HCT116 (cell line): ENCODE data around the gene PSG4. TPM values are rescaled to one million over a fixed set of nuclear protein-coding genes. Genes with fewer than 3 reads are reported as not detected.
"Not testable (repeated sequence)": the region's sequence is repeated elsewhere in the genome, so short reads cannot be mapped to it uniquely, and the experiment has no call there.

Source experiments
- ATAC-seq: fragments of 200-7000 bp; cut with Tn5 transposase; 2 replicates; pipeline ENCODE4 v1.9.1; 2020; ENCODE audit warnings: mild to moderate bottlenecking, moderate library complexity
- BruUV-seq: library from RNA; stranded (reverse); fragments of 400-500 nt; replicated peaks from 2 replicates; lab custom pipeline; 2021; lab: Mats Ljungman, UMichigan
- CTCF ChIA-PET: fragments of 300-600 bp; sonication (Branson Sonifier 250); formaldehyde crosslinking; loops from one replicate; lab custom pipeline; 2021; ENCODE audit warnings: antibody characterized with exemption; lab: Charles Lee
- POLR2A ChIA-PET: fragments of 300-600, 350-600 bp; sonication (Branson Sonifier 250); formaldehyde crosslinking; loops from one replicate; lab custom pipeline; 2021; ENCODE audit warnings: antibody characterized with exemption; lab: Charles Lee
- RAD21 ChIA-PET, 2 experiments: fragments of 300-600 bp; sonication (Branson Sonifier 250); formaldehyde crosslinking; loops; one replicate each; lab custom pipeline; 2023; ENCODE audit warnings: low total read pairs in 2 of 2; ENCODE audit not compliant: uncharacterized antibody in 2 of 2, unreplicated experiment in 2 of 2, low non-redundant PET in 1 of 2; lab: Charles Lee
- DNase-seq: peaks from one replicate; pipeline ENCODE4 v3.0.0-alpha.2; 2010; ENCODE audit warnings: low read depth, low spot score
- H2AFZ ChIP-seq: fragments of 200-600 bp; shearing (Covaris generic), sonication (generic); 2 replicates; pipeline ENCODE4 v1.6.1; 2017; ENCODE audit warnings: low read depth, mixed run types, mixed read lengths, antibody characterized with exemption, low read length; ENCODE audit not compliant: poor library complexity, severe bottlenecking
- H3K27ac ChIP-seq: 2 replicates; pipeline ENCODE4 v1.5.1; 2012; ENCODE audit warnings: low read depth, low read length
- H3K27me3 ChIP-seq: fragments of 200-600 bp; sonication (generic); 2 replicates; pipeline ENCODE4 v1.6.1; 2016; ENCODE audit warnings: mixed run types, low read length, mixed read lengths; ENCODE audit not compliant: insufficient read depth
- H3K36me3 ChIP-seq, 2 experiments: fragments of 200-500 bp in 1 of 2; fragments of 200-600 bp in 1 of 2; sonication (Bioruptor generic) in 1 of 2; sonication (generic) in 1 of 2; 2 replicates each; pipeline versions ENCODE4 v1.5.1 to v1.6.1; 2014 to 2016; ENCODE audit warnings: low read length in 2 of 2, inconsistent platforms in 1 of 2, mixed read lengths in 1 of 2, mixed run types in 1 of 2; ENCODE audit not compliant: insufficient read depth in 2 of 2, control insufficient read depth in 1 of 2
- H3K4me1 ChIP-seq, 2 experiments: fragments of 200-600 bp in 1 of 2; sonication (generic) in 1 of 2; 2 replicates each; pipeline versions ENCODE4 v1.5.1 to v1.6.1; 2012 to 2017; ENCODE audit warnings: low read length in 2 of 2, inconsistent platforms in 1 of 2, mild to moderate bottlenecking in 1 of 2, mixed read lengths in 1 of 2, mixed run types in 1 of 2, moderate library complexity in 1 of 2; ENCODE audit not compliant: insufficient read depth in 2 of 2, control insufficient read depth in 1 of 2
- H3K4me2 ChIP-seq: fragments of 200-600 bp; sonication (generic); 2 replicates; pipeline ENCODE4 v1.6.1; 2017; ENCODE audit warnings: mixed run types, low read length, mixed read lengths
- H3K4me3 ChIP-seq, 2 experiments: fragments of 200-600 bp in 1 of 2; sonication (generic) in 1 of 2; replicated peaks in 1 of 2; 2 replicates each; pipeline ENCODE4 v1.5.1; 2011 to 2016; ENCODE audit warnings: low read length in 2 of 2, control low read depth in 1 of 2, low read depth in 1 of 2, mild to moderate bottlenecking in 1 of 2, mixed read lengths in 1 of 2, mixed run types in 1 of 2
- H3K79me2 ChIP-seq: fragments of 200-600 bp; sonication (generic); 2 replicates; pipeline ENCODE4 v1.6.1; 2017; ENCODE audit warnings: mild to moderate bottlenecking, mixed run types, low read length, moderate library complexity, mixed read lengths; ENCODE audit not compliant: insufficient read depth
- H3K9ac ChIP-seq: fragments of 200-600 bp; sonication (generic); 2 replicates; pipeline ENCODE4 v1.6.1; 2016; ENCODE audit warnings: low read length, mixed read lengths
- H3K9me2 ChIP-seq: fragments of 200-600 bp; sonication (generic), shearing (Covaris generic); 2 replicates; pipeline ENCODE4 v1.6.1; 2017; ENCODE audit warnings: mixed run types, mild to moderate bottlenecking, moderate library complexity; ENCODE audit not compliant: insufficient read depth
- H3K9me3 ChIP-seq, 2 experiments: fragments of 200-500 bp in 1 of 2; fragments of 200-600 bp in 1 of 2; sonication (Bioruptor generic) in 1 of 2; sonication (generic) in 1 of 2; 2 replicates each; pipeline ENCODE4 v1.6.1; 2014 to 2017; ENCODE audit warnings: low read length in 2 of 2, mixed read lengths in 2 of 2, inconsistent platforms in 1 of 2, low read depth in 1 of 2, mild to moderate bottlenecking in 1 of 2, mixed run types in 1 of 2, moderate library complexity in 1 of 2; ENCODE audit not compliant: control insufficient read depth in 1 of 2, insufficient read depth in 1 of 2
- H4K20me1 ChIP-seq: fragments of 200-600 bp; sonication (generic), shearing (Covaris generic); 2 replicates; pipeline ENCODE4 v1.6.1; 2017; ENCODE audit warnings: mixed run types, mild to moderate bottlenecking, moderate library complexity; ENCODE audit not compliant: insufficient read depth
- intact Hi-C: fragments of 100-400 bp; cut with micrococcal nuclease; formaldehyde crosslinking; loops from 2 replicates; pipeline ENCODE4 v1.10.0; 2022
- total RNA-seq: library from RNA; stranded (reverse); gene quantifications from one replicate; pipeline ENCODE4 v1.2.1, GENCODE V29; 2021; ENCODE audit not compliant: unreplicated experiment
- TF ChIP-seq, protein P1 (sequence below), 3 experiments: fragments of 200-600 bp in 1 of 3; sonication (generic) in 1 of 3; IDR thresholded peaks in 2 of 3; conservative IDR thresholded peaks in 1 of 3; 2 replicates each; pipeline ENCODE4 v1.5.1; 2012 to 2017; ENCODE audit warnings: low read depth in 2 of 3, low read length in 2 of 3, antibody characterized with exemption in 1 of 3, borderline replicate concordance in 1 of 3, control low read depth in 1 of 3, mild to moderate bottlenecking in 1 of 3, mixed read lengths in 1 of 3, mixed run types in 1 of 3, moderate library complexity in 1 of 3; ENCODE audit not compliant: insufficient read depth in 1 of 3

PSG4 gene
- total RNA-seq, 1 experiment from 2014 or later = not detected

- ATAC-seq, H3K4me3 ChIP-seq, H3K9me3 ChIP-seq, H3K36me3 ChIP-seq, BruUV-seq, H3K9me2 ChIP-seq, POLR2A ChIA-PET, H2AFZ ChIP-seq, H3K79me2 ChIP-seq, RAD21 ChIA-PET, H3K4me1 ChIP-seq, DNase-seq, H4K20me1 ChIP-seq, H3K9ac ChIP-seq, H3K27me3 ChIP-seq, H3K27ac ChIP-seq, CTCF ChIA-PET, H3K4me2 ChIP-seq, intact Hi-C loops: not testable (repeated sequence)
- TF ChIP-seq, protein P1, sequence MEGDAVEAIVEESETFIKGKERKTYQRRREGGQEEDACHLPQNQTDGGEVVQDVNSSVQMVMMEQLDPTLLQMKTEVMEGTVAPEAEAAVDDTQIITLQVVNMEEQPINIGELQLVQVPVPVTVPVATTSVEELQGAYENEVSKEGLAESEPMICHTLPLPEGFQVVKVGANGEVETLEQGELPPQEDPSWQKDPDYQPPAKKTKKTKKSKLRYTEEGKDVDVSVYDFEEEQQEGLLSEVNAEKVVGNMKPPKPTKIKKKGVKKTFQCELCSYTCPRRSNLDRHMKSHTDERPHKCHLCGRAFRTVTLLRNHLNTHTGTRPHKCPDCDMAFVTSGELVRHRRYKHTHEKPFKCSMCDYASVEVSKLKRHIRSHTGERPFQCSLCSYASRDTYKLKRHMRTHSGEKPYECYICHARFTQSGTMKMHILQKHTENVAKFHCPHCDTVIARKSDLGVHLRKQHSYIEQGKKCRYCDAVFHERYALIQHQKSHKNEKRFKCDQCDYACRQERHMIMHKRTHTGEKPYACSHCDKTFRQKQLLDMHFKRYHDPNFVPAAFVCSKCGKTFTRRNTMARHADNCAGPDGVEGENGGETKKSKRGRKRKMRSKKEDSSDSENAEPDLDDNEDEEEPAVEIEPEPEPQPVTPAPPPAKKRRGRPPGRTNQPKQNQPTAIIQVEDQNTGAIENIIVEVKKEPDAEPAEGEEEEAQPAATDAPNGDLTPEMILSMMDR (IDR thresholded peaks at IDR 0.05 in 2 of 3, conservative IDR thresholded peaks at IDR 0.05 in 1 of 3; ENCODE audit: borderline replicate concordance in 1 of 3, insufficient read depth in 1 of 3, low read depth in 2 of 3, low read length in 2 of 3) = peak in 2 of 3 experiments; percentile 10 to 12; a peak in 2 of 6 replicates
Measured at GRCh38 chr19:43238213-43238612, 32.8 kb upstream of the PSG4 start.

GRCh38 chr19:43235686-43236085 is 30.2 kb upstream of the PSG4 start:
- H3K27me3 ChIP-seq, H3K9me3 ChIP-seq, H3K4me3 ChIP-seq, CTCF ChIA-PET, H3K9ac ChIP-seq, H3K9me2 ChIP-seq, H3K79me2 ChIP-seq, intact Hi-C loops, H2AFZ ChIP-seq, POLR2A ChIA-PET, H4K20me1 ChIP-seq, H3K27ac ChIP-seq, H3K4me2 ChIP-seq, RAD21 ChIA-PET, DNase-seq, BruUV-seq, ATAC-seq, H3K4me1 ChIP-seq, H3K36me3 ChIP-seq: not testable (repeated sequence)
